Adipocyte (in vitro differentiated cells): ENCODE results near the gene SYCP2.
A peak's percentile ranks its signal among the peaks of the same experiment; 100 is the strongest.
"Not testable (repeated sequence)": the region's sequence is repeated elsewhere in the genome, so short reads cannot be mapped to it uniquely, and the experiment has no call there.

Experiments
- DNase-seq: peaks from one replicate; pipeline ENCODE4 v3.0.0-alpha.2; 2015; ENCODE audit warnings: low read depth
- H3K27me3 ChIP-seq: replicated peaks from 2 replicates; pipeline ENCODE4 v1.7.0; 2013; ENCODE audit warnings: mild to moderate bottlenecking, low read length, moderate library complexity; ENCODE audit not compliant: control insufficient read depth, insufficient read depth
- H3K36me3 ChIP-seq: 2 replicates; pipeline ENCODE4 v1.7.0; 2013; ENCODE audit warnings: low read length, mild to moderate bottlenecking, moderate library complexity; ENCODE audit not compliant: control insufficient read depth, insufficient read depth, severe bottlenecking
- H3K4me1 ChIP-seq: 2 replicates; pipeline ENCODE4 v1.7.0; 2013; ENCODE audit warnings: mild to moderate bottlenecking, low read length, moderate library complexity; ENCODE audit not compliant: control insufficient read depth, insufficient read depth
- H3K4me3 ChIP-seq: 2 replicates; pipeline ENCODE4 v1.7.0; 2013; ENCODE audit warnings: mild to moderate bottlenecking, low read length, moderate library complexity
- H3K9ac ChIP-seq: 2 replicates; pipeline ENCODE4 v1.7.0; 2013; ENCODE audit warnings: mild to moderate bottlenecking, low read length, moderate library complexity
- H3K9me3 ChIP-seq: 2 replicates; pipeline ENCODE4 v1.7.0; 2013; ENCODE audit warnings: mild to moderate bottlenecking, low read length, moderate library complexity; ENCODE audit not compliant: control insufficient read depth

The SYCP2 gene

GRCh38 chr20:59958123-59958522 lies 24.7 kb upstream of the SYCP2 start, which contains the start of gene CDH26:
CDH26 (plus strand) TSS chr20:59958423; CDS start chr20:59958727, 304 bp downstream.
- H3K4me3 ChIP-seq = no peak within 1 kb of the TSS

GRCh38 chr20:59957568-59957967 lies 24.1 kb upstream of the SYCP2 start:
- not testable (repeated sequence) for H3K27me3 ChIP-seq, H3K9ac ChIP-seq, H3K4me1 ChIP-seq, H3K36me3 ChIP-seq, DNase-seq, H3K4me3 ChIP-seq, H3K9me3 ChIP-seq

More at GRCh38 chr20:59958123-59958522, 24.7 kb upstream of the SYCP2 start, which contains the start of gene CDH26:
- H3K27me3 ChIP-seq = no peaks in the 10 kb centered on the region
- H3K4me1 ChIP-seq = no peaks in the 10 kb centered on the region
- H3K36me3 ChIP-seq = no peaks in the 10 kb centered on the region
- H3K9me3 ChIP-seq = no peaks in the 10 kb centered on the region
- no peak within 1 kb of the TSS for H3K9ac ChIP-seq
- DNase-seq = no peak

- Histone ChIP-seq H3K4me3 (no peak overlapping the region), H3K9ac (no peak overlapping the region), H3K27me3 (no peaks in the 10 kb centered on the region), H3K4me1 (no peaks in the 10 kb centered on the region), H3K9me3 (no peaks in the 10 kb centered on the region), H3K36me3 (no peaks in the 10 kb centered on the region)
- peak; percentile 21 for DNase-seq
Observed at GRCh38 chr20:59955131-59955796, 21.8 kb upstream of the SYCP2 start.

DNA sequence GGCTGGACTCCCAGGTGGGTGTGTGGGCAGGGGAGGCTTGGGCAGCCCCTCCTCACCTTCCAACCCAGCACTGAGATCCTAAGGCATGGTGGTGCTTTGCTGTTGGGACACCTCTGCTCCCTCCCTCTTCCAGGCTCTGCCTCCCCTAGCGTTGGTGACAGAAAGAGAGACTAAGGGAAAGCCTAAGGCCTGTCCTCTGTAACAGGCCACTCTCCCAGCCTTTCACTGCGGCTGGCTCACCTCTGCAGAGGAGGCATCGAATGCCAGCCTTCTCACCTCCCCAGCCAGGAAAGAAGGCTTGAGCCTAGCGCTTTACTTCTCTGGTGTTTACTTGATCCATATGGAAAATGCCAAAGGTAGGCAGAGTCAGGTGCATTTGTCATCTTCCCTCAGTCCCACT lies 21.3 kb upstream of the SYCP2 start:
- no peaks in the 10 kb centered on the region for H3K36me3 ChIP-seq
- no peaks in the 10 kb centered on the region for H3K27me3 ChIP-seq
- H3K4me3 ChIP-seq = no peak overlapping the region
- no peak overlapping the region for H3K9ac ChIP-seq
- no peak for DNase-seq
- no peaks in the 10 kb centered on the region for H3K9me3 ChIP-seq
- no peaks in the 10 kb centered on the region for H3K4me1 ChIP-seq

DNA sequence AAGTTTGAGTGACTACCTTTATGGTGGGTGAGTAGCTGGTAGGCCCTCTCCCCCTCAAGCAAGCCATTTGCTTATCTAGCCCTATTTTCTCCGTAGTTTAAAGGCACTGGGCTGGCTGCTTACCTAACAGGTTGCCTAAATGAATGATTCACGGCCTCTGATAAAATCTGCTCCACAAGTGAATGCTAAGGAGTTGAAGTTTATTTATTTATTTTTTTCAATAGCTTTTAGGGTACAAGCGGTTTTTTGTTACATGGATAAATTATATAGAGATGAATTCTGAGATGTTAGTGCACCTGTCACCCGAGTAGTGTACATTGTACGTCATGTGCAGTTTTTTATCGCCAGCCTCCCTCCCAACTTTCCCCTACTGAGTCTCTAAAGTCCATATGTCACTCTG lies 16.5 kb upstream of the SYCP2 start:
- Histone ChIP-seq H3K9ac (no peak overlapping the region), H3K4me1 (peaks cover 17% of the 10 kb centered on the region), H3K36me3 (peaks cover under 1% of the 10 kb centered on the region), H3K4me3 (no peak overlapping the region), H3K9me3 (no peaks in the 10 kb centered on the region), H3K27me3 (no peaks in the 10 kb centered on the region)
- DNase-seq = no peak

GRCh38 chr20:59948828-59949720 lies 15.6 kb upstream of the SYCP2 start:
- Histone ChIP-seq H3K4me1 (peaks cover 17% of the 10 kb centered on the region), H3K36me3 (peaks cover 9% of the 10 kb centered on the region), H3K9me3 (no peaks in the 10 kb centered on the region), H3K4me3 (no peak overlapping the region), H3K27me3 (no peaks in the 10 kb centered on the region), H3K9ac (peak overlapping the region; percentile 25)
- peak; percentile 82 for DNase-seq

DNA sequence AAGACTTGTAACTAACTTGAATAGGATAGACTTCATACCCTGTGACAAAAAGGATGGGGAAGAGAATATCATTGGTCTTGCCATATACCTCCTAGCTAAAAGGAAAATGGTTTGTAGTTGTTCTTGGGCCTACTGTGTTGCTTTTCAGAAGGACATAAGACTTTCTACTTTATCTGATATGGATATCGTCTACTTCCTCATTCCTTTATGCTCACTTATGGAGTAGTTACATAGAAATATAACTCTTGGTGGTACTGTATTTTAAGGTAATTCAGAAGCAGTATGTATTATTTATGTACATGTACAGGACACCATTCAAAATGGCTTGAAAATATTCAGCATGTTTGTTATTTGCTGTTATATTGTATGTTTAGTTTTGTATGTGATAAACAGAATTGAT lies 14.8 kb upstream of the SYCP2 start:
- H3K9me3 ChIP-seq = no peaks in the 10 kb centered on the region
- H3K4me3 ChIP-seq = no peak overlapping the region
- H3K36me3 ChIP-seq = peaks cover 18% of the 10 kb centered on the region
- no peaks in the 10 kb centered on the region for H3K27me3 ChIP-seq
- no peak overlapping the region for H3K9ac ChIP-seq
- H3K4me1 ChIP-seq = peaks cover 17% of the 10 kb centered on the region
- DNase-seq = no peak

DNA sequence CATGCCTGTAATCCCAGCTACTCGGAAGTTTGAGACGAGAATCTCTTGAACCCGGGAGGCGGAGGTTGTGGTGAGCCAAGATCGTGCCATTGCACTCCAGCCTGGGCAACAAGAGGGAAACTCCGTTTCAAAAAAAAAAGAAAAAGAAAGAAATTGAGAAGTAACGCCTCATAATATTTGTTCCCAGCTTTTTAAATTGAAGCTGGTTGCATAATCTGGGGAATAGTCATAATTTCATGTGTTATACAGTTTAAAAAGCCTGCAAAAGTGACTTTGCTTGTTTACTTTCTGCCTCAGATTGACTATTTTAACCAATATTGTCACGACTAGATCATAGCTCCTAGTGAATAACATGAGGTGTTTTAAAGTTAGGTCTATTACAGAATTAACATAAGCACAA lies 13.9 kb upstream of the SYCP2 start:
- no peak for DNase-seq
- Histone ChIP-seq H3K9me3 (no peaks in the 10 kb centered on the region), H3K4me1 (peaks cover 17% of the 10 kb centered on the region), H3K27me3 (no peaks in the 10 kb centered on the region), H3K9ac (no peak overlapping the region), H3K4me3 (no peak overlapping the region), H3K36me3 (peaks cover 24% of the 10 kb centered on the region)

GRCh38 chr20:59945731-59946130 lies 12.3 kb upstream of the SYCP2 start:
- Histone ChIP-seq H3K9me3 (no peaks in the 10 kb centered on the region), H3K9ac (no peak overlapping the region), H3K36me3 (peaks cover 24% of the 10 kb centered on the region), H3K4me3 (no peak overlapping the region), H3K4me1 (peaks cover 30% of the 10 kb centered on the region), H3K27me3 (no peaks in the 10 kb centered on the region)
- DNase-seq = peak; percentile 63

DNA sequence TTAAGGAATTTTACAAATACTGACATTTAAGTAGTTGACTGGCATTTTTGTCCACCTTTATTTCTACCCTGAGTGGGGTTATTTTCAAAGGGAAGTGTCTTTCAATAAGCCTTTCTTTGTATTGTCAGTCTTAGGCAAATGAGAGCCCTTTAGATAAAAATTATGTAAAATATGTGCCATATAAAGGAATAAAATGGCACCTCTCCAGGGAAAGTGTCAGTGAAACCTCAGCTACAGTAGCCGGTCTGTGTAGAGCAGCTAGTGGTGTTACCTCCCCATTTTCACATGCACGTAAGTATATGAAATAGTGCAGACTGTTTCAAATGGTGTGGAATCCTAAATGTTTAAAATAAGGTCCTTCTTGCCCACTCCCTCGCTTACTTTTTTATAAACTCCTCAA lies 11.7 kb upstream of the SYCP2 start:
- Histone ChIP-seq H3K9ac (no peak overlapping the region), H3K27me3 (no peaks in the 10 kb centered on the region), H3K9me3 (no peaks in the 10 kb centered on the region), H3K4me3 (no peak overlapping the region), H3K4me1 (peaks cover 30% of the 10 kb centered on the region), H3K36me3 (peaks cover 24% of the 10 kb centered on the region)
- DNase-seq = no peak

DNA sequence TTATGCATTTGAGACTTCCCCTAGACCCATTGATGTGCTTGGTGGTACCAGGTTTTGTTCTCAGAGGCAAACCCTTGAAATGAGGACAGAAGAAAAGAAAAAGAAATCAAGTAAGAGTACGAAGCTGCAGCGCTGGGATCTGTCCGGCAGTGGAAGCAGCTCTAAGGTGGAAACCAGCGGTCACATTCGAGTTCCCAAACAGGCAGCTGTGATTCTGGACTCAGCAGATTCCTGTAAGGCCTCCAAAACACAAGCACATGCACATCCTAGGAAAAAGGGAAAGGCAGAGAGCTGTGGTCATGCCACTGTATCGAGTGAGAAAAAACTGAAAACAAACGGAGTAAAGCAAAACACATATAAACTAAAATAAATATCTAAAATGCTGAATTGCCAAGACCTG lies 11.3 kb upstream of the SYCP2 start:
- no peak for DNase-seq
- Histone ChIP-seq H3K27me3 (no peaks in the 10 kb centered on the region), H3K9ac (no peak overlapping the region), H3K9me3 (no peaks in the 10 kb centered on the region), H3K4me3 (no peak overlapping the region), H3K4me1 (peaks cover 30% of the 10 kb centered on the region), H3K36me3 (peaks cover 24% of the 10 kb centered on the region)
